Muscle layer of duodenum (tissue), 2 donors: ENCODE results near the gene CNBP.

ENCODE experiments used
- H3K27ac ChIP-seq: one replicate; pipeline ENCODE4 v1.7.0; 2013; ENCODE audit warnings: mild to moderate bottlenecking, low read length
- H3K27me3 ChIP-seq: one replicate; pipeline ENCODE4 v1.7.0; 2013; ENCODE audit warnings: low read depth, mild to moderate bottlenecking, control low read depth, low read length
- H3K36me3 ChIP-seq, 2 donors: one replicate each; pipeline ENCODE4 v1.7.0; 2013; ENCODE audit warnings: low read length in 2 of 2, control low read depth in 1 of 2, mild to moderate bottlenecking in 1 of 2; ENCODE audit not compliant: insufficient read depth in 2 of 2, control insufficient read depth in 1 of 2
- H3K4me1 ChIP-seq, 2 donors: one replicate each; pipeline ENCODE4 v1.7.0; 2013; ENCODE audit warnings: low read length in 2 of 2, mild to moderate bottlenecking in 2 of 2, control low read depth in 1 of 2, moderate library complexity in 1 of 2; ENCODE audit not compliant: insufficient read depth in 2 of 2, control insufficient read depth in 1 of 2
- H3K4me3 ChIP-seq, 2 donors: one replicate each; pipeline ENCODE4 v1.7.0; 2013; ENCODE audit warnings: low read length in 2 of 2, low read depth in 1 of 2, mild to moderate bottlenecking in 1 of 2
- H3K9me3 ChIP-seq, 2 donors: one replicate each; pipeline ENCODE4 v1.7.0; 2013; ENCODE audit warnings: low read length in 2 of 2, control low read depth in 1 of 2, mild to moderate bottlenecking in 1 of 2; ENCODE audit not compliant: control insufficient read depth in 1 of 2
- donor health status: healthy.

Gene CNBP

DNA sequence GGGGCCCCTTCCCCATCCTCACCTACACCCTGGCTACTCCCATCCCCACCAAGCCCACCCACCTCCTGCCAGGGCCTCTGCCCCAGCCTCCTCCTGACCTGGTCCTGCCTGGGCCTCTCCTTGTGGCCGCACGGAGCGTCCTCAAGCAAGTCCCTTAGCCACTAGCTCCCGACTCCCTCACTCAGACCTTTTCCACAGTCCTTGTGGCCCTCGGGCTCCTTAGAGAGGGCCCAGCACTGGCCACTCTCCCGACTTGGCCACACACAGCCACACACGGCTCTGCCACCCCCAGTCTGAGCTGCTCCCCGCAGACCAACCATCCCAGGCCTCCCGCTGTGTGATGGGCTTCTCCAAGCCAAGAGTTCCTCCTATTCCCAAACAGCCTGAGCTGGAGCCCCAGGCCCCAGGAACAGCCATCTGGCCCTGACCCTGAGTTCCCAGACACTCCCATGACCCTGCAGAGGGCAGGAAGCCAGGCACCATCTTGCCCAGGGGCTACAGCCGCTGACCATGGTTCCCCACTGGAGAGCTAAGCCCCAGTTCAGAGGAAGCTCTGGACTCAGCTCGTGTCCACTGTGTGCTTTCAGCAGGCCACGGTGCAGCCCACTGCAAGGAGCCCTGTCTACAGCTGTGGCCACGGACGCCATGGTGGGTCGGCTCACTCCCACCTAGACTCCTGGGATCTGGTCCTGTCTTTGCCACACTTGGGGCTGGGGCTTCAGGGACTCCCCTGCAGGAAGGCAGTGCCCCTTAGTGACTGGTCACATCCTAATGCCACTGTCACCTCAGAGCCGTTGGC lies 55.1 kb downstream of the CNBP start:
- peaks cover 33 to 56% of the 10 kb centered on the region in 2 donors for H3K36me3 ChIP-seq
- H3K4me1 ChIP-seq: no peaks in the 10 kb centered on the region

DNA sequence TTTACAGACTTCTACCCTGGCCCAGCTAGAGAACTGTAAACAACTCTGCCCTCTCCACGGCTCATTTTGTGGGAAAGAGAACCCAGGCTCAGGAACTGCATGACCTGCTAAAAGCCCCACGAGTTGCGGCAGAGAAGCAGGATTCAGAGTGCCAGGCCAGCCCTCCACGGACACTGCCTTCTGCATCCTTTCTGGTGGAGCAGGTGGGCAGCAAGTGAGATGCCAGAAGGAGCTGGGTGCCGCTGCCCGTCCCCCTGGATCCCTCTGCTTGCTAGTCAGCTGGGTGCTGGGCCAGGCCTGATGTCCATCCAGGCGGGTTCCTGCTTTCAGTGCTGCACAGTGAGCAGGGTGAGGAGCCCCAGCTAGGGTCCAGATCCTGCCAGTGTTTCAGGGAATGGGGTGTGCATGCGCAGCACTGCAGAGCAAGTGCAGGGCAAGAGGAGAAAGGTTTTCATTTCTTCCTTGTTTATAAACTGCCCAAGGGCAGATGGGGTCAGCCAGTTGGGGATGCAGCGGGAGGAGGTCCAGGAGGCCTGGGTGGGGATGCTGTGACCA lies 56.9 kb downstream of the CNBP start:
- no peaks in the 10 kb centered on the region for H3K27me3 ChIP-seq
- H3K9me3 ChIP-seq: no peaks in the 10 kb centered on the region
- H3K27ac ChIP-seq: no peak overlapping the region
- no peaks in the 10 kb centered on the region for H3K4me1 ChIP-seq
- no peak overlapping the region for H3K4me3 ChIP-seq
- H3K36me3 ChIP-seq: peaks cover 16 to 39% of the 10 kb centered on the region in 2 donors

More for the DNA sequence above, 55.1 kb downstream of the CNBP start:
- Histone ChIP-seq H3K27me3 (no peaks in the 10 kb centered on the region), H3K27ac (no peak overlapping the region), H3K9me3 (no peaks in the 10 kb centered on the region), H3K4me3 (no peak overlapping the region)

DNA sequence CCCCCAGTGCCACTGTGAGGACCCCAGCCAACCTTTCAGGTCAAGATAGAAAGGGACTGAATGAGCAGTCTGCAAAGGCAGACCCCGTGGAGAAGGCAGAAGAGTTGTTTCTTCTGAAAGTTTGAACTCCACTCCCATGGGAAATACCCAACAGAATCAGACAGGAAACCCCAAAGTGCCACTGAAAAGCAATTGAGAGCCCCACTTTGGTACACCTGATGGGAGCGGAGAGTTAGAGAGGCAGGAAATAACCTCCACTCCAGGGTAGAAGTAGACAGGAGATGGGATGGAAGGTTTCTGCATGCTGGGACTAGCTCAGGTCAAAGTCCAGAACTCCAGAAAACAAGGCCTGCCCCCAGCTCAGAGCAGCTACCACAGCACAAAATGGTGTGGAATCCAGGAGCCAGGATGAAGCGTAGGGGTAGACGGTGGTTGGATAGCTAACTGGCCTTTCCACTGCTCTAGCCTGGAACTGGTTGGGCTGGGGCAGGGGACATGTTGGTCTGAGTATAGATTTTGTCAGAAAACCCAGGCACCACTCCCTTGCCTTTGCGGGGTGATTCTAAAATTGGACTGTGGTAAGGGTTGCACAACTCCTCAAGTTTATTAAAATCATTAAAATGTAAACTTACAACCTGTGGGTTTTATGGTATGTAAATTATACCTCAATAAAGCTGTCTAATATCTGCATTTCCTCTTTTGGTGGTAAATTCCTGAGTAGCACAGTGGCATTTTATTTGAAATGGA lies 60.2 kb downstream of the CNBP start:
- Histone ChIP-seq H3K36me3 (peaks cover 0 to 8% of the 10 kb centered on the region in 2 donors), H3K27ac (no peak overlapping the region)

DNA sequence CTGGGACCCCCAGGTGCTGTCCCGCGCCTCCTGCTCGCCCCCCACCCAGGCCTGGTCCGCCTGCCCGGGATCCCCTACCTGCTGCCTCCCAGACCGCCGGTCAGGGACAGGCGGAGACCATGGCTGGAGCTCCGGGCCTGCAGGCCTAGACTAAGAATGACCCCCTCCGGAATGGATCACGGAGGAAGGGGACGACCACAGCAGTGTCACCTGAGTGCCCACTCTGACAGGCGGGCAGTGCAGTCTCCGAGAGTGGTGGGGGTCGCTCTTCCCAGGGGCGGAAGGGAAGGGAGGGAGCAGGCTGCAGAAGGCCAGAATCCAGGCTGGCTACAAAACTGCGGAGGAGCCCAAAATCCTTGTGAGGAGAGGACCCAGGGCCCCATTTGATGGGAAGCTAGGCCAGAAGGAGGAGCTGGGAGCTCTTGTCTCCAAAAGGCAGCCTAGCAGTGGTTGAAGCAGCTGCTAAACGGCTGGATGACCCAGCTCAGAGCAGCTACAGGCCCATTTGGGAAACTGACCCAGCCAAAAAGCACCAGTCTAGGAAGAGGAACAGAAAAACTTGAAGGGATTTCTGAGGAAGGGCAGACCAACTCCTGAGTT lies 61.2 kb downstream of the CNBP start:
- Histone ChIP-seq H3K9me3 (no peaks in the 10 kb centered on the region), H3K36me3 (no peaks in the 10 kb centered on the region), H3K4me3 (peak overlapping the region in 1 of 2 donors; percentile 54), H3K4me1 (peaks cover 11 to 14% of the 10 kb centered on the region in 2 donors), H3K27me3 (no peaks in the 10 kb centered on the region), H3K27ac (no peak overlapping the region)

More for the DNA sequence above, 60.2 kb downstream of the CNBP start:
- H3K9me3 ChIP-seq: no peaks in the 10 kb centered on the region
- H3K4me3 ChIP-seq: no peak overlapping the region
- H3K4me1 ChIP-seq: peaks cover 11 to 14% of the 10 kb centered on the region in 2 donors
- no peaks in the 10 kb centered on the region for H3K27me3 ChIP-seq

DNA sequence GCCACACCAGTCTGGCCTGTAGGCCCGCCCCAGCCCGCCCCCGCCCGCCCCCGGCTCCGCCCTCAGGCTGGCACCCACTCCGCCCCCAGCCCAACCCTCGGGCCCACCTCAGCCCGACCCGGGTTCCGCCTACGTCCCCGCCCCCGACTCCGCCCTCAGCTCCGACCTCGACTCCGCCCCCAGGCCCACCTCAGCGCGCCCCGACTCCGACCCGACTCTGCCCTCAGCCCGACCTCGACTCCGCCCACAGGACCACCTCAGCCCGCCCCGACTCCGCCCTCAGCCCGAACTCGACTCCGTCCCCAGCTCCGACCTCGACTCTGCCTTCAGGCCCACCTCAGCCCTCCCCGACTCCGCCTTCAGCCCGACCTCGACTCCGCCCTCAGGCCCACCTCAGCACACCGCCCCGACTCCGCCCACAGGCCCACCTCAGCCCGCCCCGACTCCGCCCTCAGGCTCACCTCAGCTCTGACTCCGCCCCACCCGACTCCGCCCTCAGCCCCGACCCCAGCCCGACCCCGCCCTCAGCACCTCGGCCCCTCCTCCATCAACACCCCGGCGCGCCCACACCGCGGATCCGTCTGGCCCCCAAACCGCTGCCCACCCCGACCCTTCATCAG lies 61.8 kb downstream of the CNBP start, which contains the start of gene RAB43:
Gene RAB43 (minus strand): TSS at position 13 of the 620 bp plus-strand sequence. CDS start 315 bp downstream, outside the sequence.
- H3K9me3 ChIP-seq: no peaks in the 10 kb centered on the region
- peaks cover 11 to 14% of the 10 kb centered on the region in 2 donors for H3K4me1 ChIP-seq
- no peaks in the 10 kb centered on the region for H3K36me3 ChIP-seq
- H3K27ac ChIP-seq: peak within 1 kb of the TSS; percentile 60
- H3K27me3 ChIP-seq: no peaks in the 10 kb centered on the region
- peak within 1 kb of the TSS; percentile 51 to 83 for H3K4me3 ChIP-seq

DNA sequence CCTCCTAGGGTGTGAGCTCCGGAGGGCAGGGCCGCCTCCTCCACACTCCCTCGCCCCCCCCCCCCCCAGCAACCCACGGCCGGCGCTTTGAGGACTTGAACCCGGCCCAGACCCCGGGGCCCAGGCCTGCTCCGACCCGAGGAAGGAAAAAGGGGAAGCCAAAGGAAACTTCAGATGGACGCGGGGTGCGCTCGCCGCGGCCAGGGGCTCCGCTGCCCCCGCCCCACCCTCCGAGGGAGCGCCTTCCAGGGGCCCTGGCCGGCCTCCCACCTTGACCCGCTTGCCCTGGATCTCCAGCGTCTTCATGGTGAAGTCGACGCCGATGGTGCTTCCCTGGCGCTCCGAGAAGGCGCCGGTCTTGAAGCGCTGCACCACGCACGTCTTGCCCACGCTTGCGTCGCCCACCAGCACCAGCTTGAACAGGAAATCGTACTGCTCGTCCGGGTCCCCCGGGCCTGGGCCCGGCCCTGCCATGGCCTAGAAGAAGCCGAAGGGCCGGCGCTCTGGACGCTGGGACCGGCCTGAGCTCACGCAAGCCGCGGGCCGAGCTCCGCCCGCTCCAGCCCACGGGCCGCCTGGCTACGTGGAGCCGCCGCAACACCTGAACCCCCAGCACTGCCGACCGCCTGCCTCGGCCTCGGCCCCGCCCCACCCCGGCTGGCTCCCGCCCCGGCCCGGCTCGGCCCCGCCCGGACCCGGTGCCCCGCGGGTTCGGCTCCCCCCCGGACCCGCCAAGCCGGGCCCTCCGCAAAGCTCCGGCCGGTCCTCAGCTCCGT lies 62.5 kb downstream of the CNBP start:
- H3K4me3 ChIP-seq: peak overlapping the region; percentile 51 to 83
- H3K27me3 ChIP-seq: no peaks in the 10 kb centered on the region
- H3K27ac ChIP-seq: peak overlapping the region; percentile 60
- H3K9me3 ChIP-seq: no peaks in the 10 kb centered on the region
- no peaks in the 10 kb centered on the region for H3K36me3 ChIP-seq
- peaks cover 18 to 20% of the 10 kb centered on the region in 2 donors for H3K4me1 ChIP-seq

DNA sequence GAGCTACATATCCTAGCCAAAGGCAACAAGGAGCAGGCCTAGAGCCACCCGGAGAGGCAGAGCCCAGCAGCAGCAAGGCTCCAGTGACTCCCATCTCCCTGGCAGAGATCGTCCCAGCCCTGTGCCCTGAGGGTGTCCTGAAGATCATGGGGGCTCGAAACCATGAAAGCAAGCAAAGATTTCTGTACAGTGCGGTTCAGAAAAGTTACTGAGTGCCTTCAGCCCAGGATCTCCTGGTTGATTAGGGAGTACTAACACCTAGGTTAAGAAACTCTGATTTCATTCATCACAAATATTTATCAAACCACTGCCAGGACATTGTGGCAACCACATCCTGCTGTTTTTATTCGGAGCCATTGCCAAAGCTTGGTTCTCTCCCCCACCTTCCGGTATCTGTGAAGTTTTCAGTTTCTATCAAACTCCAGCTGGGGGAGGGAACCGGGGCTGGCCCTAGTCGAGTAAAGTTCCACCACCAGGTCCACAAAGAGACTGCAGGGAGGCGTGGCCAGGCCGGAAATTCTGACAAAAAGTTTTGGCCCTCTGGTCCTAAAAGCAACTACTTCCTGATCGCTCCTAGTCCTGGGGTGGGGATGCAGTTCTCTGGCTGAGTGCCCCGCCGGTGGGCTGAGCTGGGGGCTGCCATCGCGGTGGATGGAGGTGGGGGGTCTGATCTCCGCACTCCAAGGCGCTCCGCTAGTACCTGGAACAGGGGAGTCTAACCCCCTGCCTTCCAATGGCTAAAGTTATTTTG lies 63.3 kb downstream of the CNBP start:
- no peaks in the 10 kb centered on the region for H3K9me3 ChIP-seq
- H3K36me3 ChIP-seq: no peaks in the 10 kb centered on the region
- peak overlapping the region; percentile 51 to 83 for H3K4me3 ChIP-seq
- H3K4me1 ChIP-seq: peaks cover 20% of the 10 kb centered on the region in 2 donors
- peak overlapping the region; percentile 60 for H3K27ac ChIP-seq
- H3K27me3 ChIP-seq: no peaks in the 10 kb centered on the region

DNA sequence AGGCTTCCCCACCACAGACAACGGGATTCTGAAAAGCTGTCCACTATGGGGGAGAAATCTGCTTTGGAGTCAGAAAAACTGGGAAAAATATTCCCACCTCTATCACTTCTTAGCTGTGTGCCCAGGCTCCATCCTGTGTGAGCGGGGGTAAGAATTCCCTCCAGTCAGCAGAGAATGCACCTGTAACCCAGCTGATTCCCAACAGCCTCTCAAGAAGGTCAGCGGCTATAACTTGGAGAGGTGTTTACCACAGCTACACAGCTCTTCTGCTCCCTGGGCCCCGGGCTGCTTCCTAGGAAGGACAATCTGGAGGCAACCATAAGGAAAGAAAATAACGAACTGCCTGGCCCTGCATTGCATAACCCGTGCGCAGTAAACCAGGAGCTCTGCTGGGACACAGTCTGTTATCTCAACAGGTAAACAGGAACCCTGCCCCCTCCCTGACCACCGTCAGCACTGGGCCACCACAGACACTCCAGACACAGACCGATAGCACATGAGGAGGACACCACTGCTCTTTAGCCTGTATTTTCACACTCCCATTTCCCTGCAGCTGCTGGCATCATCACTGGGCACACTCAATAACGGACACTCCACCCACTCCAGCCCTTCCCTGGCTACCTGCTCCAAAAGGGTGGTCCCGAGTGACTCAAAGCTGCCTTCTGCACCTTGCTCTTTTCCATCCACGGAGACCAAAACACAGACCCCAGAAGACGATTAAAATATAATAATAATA lies 64.2 kb downstream of the CNBP start:
- Histone ChIP-seq H3K4me3 (peak overlapping the region; percentile 51 to 83), H3K9me3 (no peaks in the 10 kb centered on the region), H3K4me1 (peaks cover 20% of the 10 kb centered on the region in 2 donors), H3K27ac (peak overlapping the region; percentile 60), H3K27me3 (no peaks in the 10 kb centered on the region), H3K36me3 (no peaks in the 10 kb centered on the region)

DNA sequence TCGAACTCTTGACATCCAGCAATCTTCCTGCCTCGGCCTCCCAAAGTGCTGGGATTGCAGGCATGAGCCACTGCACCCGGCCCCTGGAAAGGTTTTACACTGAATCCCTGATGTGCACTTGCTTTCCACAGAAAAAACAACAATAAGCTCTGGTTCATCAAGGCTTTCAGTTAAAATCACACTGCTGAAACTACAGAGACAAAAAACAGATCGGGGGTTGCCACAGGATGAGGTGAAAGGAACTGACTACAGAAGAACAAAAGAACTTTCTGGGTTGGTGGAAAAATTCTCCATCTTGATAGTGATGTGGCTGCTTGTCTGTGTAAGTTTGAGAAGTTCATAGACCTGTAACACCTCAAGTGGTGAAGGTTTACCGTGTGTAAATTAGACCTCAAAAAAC lies 65.0 kb downstream of the CNBP start:
- H3K27ac ChIP-seq: no peak overlapping the region
- no peak overlapping the region for H3K4me3 ChIP-seq
- H3K9me3 ChIP-seq: no peaks in the 10 kb centered on the region
- H3K36me3 ChIP-seq: peaks cover 0 to 8% of the 10 kb centered on the region in 2 donors
- H3K4me1 ChIP-seq: peaks cover 20% of the 10 kb centered on the region in 2 donors
- H3K27me3 ChIP-seq: no peaks in the 10 kb centered on the region
